HL-60 (cell line): ENCODE measurements around the gene PROSER2.

Experiments used
- DNase-seq, 2 experiments: peaks; one replicate each; pipeline ENCODE4 v3.0.0-alpha.2; 2010 to 2020; ENCODE audit warnings: low read depth in 1 of 2, low spot score in 1 of 2
- H3K27ac ChIP-seq: fragments of 250-450 bp; sonication (Bioruptor Pico); replicated peaks from 2 replicates; pipeline ENCODE4 v1.5.1; 2020; ENCODE audit warnings: mild to moderate bottlenecking, moderate library complexity
- H3K27me3 ChIP-seq: fragments of 250-450 bp; sonication (Bioruptor Pico); 2 replicates; pipeline ENCODE4 v1.5.1; 2021; ENCODE audit warnings: mild to moderate bottlenecking, moderate library complexity; ENCODE audit not compliant: insufficient read depth, poor library complexity, severe bottlenecking
- H3K4me3 ChIP-seq: replicated peaks from 2 replicates; pipeline ENCODE4 v1.5.1; 2011; ENCODE audit warnings: mild to moderate bottlenecking, control low read depth, low read length; ENCODE audit not compliant: insufficient read depth
- GABPA ChIP-seq: IDR thresholded peaks from 2 replicates; pipeline ENCODE4 v1.6.1; 2012; ENCODE audit warnings: low read depth
- POLR2AphosphoS5 ChIP-seq: IDR thresholded peaks from 2 replicates; pipeline ENCODE4 v1.6.1; 2012; ENCODE audit warnings: low read depth
- SPI1 ChIP-seq: IDR thresholded peaks from 2 replicates; pipeline ENCODE4 v1.6.1; 2012; ENCODE audit warnings: low read depth, mild to moderate bottlenecking, borderline replicate concordance
- TF ChIP-seq, protein P1 (sequence below): IDR thresholded peaks from 2 replicates; pipeline ENCODE4 v1.6.1; 2012; ENCODE audit warnings: low read depth; ENCODE audit not compliant: insufficient replicate concordance
- TF ChIP-seq, protein P2 (sequence below): IDR thresholded peaks from one replicate; pipeline ENCODE4 v1.5.1; 2011; ENCODE audit warnings: low read length, control low read depth, inconsistent platforms; ENCODE audit not compliant: insufficient read depth

PROSER2 gene

DNA sequence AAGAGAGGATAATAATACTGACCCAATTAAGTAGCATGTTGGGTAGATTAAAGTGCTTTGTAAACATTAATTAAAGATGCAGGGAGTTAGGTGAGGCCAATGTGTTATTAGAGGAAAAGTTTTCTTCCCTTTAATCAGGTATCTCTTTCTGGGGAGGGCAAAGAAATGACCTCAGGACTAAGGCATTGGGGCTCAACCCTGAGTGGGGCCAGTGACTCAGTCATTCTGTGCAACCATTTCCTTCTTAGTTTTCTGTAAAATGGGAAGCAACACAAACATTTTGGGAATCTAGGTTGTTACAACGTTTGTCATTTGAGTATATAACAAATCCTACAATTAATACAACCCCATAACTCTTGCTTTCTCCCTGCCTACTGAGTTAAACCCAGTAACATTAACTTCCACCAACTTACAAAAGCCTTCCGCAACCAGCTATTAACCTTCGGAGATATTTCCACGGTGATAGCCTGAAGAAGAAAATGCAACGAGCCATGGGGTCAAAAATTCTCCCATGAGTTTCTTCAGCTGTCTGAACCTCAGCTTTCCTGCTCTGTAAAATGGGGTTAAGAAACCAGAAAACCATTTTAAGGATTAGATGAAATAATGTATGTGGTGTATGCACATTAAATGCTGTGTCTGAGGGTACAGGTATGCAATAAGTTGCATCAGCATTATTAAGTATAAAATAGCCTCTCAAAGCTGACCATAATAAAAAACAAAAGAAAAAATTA is 965 bp upstream of the PROSER2 start:
- Histone ChIP-seq H3K27ac (no peak overlapping the region), H3K27me3 (no peaks in the 10 kb centered on the region), H3K4me3 (no peak overlapping the region)
- DNase-seq = no peak
- no peak for TF ChIP-seq GABPA
- TF ChIP-seq, protein P1, sequence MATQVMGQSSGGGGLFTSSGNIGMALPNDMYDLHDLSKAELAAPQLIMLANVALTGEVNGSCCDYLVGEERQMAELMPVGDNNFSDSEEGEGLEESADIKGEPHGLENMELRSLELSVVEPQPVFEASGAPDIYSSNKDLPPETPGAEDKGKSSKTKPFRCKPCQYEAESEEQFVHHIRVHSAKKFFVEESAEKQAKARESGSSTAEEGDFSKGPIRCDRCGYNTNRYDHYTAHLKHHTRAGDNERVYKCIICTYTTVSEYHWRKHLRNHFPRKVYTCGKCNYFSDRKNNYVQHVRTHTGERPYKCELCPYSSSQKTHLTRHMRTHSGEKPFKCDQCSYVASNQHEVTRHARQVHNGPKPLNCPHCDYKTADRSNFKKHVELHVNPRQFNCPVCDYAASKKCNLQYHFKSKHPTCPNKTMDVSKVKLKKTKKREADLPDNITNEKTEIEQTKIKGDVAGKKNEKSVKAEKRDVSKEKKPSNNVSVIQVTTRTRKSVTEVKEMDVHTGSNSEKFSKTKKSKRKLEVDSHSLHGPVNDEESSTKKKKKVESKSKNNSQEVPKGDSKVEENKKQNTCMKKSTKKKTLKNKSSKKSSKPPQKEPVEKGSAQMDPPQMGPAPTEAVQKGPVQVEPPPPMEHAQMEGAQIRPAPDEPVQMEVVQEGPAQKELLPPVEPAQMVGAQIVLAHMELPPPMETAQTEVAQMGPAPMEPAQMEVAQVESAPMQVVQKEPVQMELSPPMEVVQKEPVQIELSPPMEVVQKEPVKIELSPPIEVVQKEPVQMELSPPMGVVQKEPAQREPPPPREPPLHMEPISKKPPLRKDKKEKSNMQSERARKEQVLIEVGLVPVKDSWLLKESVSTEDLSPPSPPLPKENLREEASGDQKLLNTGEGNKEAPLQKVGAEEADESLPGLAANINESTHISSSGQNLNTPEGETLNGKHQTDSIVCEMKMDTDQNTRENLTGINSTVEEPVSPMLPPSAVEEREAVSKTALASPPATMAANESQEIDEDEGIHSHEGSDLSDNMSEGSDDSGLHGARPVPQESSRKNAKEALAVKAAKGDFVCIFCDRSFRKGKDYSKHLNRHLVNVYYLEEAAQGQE = no peak
- TF ChIP-seq, protein P2, sequence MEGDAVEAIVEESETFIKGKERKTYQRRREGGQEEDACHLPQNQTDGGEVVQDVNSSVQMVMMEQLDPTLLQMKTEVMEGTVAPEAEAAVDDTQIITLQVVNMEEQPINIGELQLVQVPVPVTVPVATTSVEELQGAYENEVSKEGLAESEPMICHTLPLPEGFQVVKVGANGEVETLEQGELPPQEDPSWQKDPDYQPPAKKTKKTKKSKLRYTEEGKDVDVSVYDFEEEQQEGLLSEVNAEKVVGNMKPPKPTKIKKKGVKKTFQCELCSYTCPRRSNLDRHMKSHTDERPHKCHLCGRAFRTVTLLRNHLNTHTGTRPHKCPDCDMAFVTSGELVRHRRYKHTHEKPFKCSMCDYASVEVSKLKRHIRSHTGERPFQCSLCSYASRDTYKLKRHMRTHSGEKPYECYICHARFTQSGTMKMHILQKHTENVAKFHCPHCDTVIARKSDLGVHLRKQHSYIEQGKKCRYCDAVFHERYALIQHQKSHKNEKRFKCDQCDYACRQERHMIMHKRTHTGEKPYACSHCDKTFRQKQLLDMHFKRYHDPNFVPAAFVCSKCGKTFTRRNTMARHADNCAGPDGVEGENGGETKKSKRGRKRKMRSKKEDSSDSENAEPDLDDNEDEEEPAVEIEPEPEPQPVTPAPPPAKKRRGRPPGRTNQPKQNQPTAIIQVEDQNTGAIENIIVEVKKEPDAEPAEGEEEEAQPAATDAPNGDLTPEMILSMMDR = no peak
- TF ChIP-seq POLR2AphosphoS5 = no peak
- TF ChIP-seq SPI1 = no peak

DNA sequence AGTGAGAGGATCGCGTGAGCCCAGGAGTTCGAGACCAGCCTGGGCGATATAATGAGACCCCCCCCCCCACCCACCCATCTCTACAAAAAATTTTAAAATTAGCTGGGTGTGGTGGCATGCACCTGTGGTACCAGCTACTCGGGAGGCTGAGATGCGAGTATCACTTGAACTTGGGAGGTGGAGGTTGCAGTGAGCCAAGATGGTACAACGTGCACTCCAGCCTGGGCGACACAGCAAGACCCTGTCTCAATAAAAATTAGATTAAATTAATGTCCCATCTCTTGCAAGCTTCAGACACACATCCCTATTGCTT is 391 bp upstream of the PROSER2 start:
- no peak for DNase-seq
- peak overlapping the region; percentile 68 for H3K4me3 ChIP-seq
- TF ChIP-seq, protein P1 = no peak
- TF ChIP-seq POLR2AphosphoS5 (no peak), SPI1 (no peak), GABPA (no peak)
- TF ChIP-seq, protein P2 = no peak
- no peak overlapping the region for H3K27ac ChIP-seq
- H3K27me3 ChIP-seq = no peaks in the 10 kb centered on the region

DNA sequence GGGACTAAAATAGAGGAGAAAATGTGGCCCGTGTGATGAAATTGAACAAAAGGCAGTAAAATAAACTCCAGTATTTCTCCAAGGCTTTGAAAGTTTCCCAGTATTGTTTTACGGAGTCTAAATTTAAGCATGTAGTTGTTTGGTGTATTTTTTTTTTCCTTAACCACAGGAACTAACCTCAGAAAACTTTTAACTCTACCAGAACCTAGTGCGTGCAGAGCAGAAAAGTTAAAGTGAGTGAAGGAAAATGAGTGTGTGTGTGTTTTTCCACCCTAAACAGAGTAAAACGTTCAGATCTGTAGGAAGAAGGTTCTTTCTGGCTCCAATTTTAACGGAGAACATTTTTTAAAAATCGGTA is 812 bp downstream of the PROSER2 start:
- Histone ChIP-seq H3K27me3 (no peaks in the 10 kb centered on the region), H3K4me3 (peak overlapping the region; percentile 68), H3K27ac (no peak overlapping the region)
- DNase-seq = no peak
- TF ChIP-seq, protein P1 = no peak
- TF ChIP-seq GABPA (no peak), SPI1 (no peak), POLR2AphosphoS5 (no peak)
- TF ChIP-seq, protein P2 = no peak
